ENCODE results near the gene COMMD4. TPM values are rescaled to one million over a fixed set of nuclear protein-coding genes. Genes with fewer than 3 reads are reported as not detected.
"Not testable (repeated sequence)": the region's sequence is repeated elsewhere in the genome, so short reads cannot be mapped to it uniquely, and the experiment has no call there.

The COMMD4 gene
- total and polyA plus RNA-seq, 10 of the 15 experiments (the other 5 are each of a cell fraction or from before 2014, with no cell fraction given): 14.5 to 118 (median 75.3) TPM

DNA sequence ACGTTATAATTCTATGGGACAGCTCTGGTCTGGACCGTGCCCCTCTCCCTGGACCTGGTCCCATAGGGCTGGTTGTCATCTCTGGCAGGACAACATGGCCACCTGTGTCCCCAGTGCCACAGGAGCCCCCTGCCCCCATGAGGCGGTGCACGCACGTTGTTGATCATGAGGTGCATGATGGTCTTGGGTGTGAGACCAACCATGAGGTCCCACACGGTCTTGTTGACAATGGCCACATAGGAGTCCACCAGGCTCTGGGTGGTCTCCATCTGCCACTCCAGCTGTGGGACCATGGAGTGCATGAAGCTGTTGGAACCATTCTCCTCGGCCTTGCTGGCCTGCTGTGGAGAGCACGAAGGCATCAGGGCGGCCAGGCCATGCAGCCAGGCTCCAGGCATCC is 33.5 kb upstream of the COMMD4 start:
- SMC1A ChIA-PET (ENCODE audit: uncharacterized antibody, unreplicated experiment): no interaction called here
- Histone ChIP-seq H4K20me1 (ENCODE audit: control insufficient read depth, insufficient read depth) (no peaks in the 10 kb centered on the region), H3K9me3 (replicated peaks; ENCODE audit: control insufficient read depth, insufficient read depth, low read length) (no peaks in the 10 kb centered on the region), H3K4me3 (no peak overlapping the region), H3K36me3 (ENCODE audit: control insufficient read depth in 2 of 2, insufficient read depth in 2 of 2, low read length in 1 of 2) (no peaks in the 10 kb centered on the region), H3K27me3 (replicated peaks in 1 of 2; ENCODE audit: control insufficient read depth in 2 of 2, insufficient read depth in 2 of 2, low read length in 1 of 2) (no peaks in the 10 kb centered on the region), H2AFZ (ENCODE audit: control insufficient read depth, low read depth, low read length) (no peak overlapping the region), H3K4me2 (ENCODE audit: control insufficient read depth, insufficient read depth) (no peak overlapping the region), H3K79me2 (ENCODE audit: control insufficient read depth, insufficient read depth, low read length) (no peaks in the 10 kb centered on the region), H3K27ac (ENCODE audit: control insufficient read depth, insufficient read depth) (no peak overlapping the region), H3K4me1 (ENCODE audit: control insufficient read depth, insufficient read depth, low read length) (no peaks in the 10 kb centered on the region), H3K9ac (ENCODE audit: control insufficient read depth, insufficient read depth, low read length) (no peak overlapping the region)
- RAD21 ChIA-PET (ENCODE audit: unreplicated experiment): no interaction called here
- DNase-seq (ENCODE audit: low read depth, low spot score): no peak
- CTCF ChIA-PET: no interaction called here
- TF ChIP-seq SUPT20H (IDR thresholded peaks at IDR 0.05; ENCODE audit: borderline replicate concordance, control insufficient read depth, low read depth, low read length) (no peak), WRNIP1 (IDR thresholded peaks at IDR 0.05; ENCODE audit: borderline replicate concordance, low read depth, low read length) (no peak), CHD4 (IDR thresholded peaks at IDR 0.05) (no peak), IKZF2 (IDR thresholded peaks at IDR 0.05) (no peak), ASH2L (IDR thresholded peaks at IDR 0.05; ENCODE audit: borderline replicate concordance, low read depth) (no peak), MTA3 (IDR thresholded peaks at IDR 0.05; ENCODE audit: borderline replicate concordance, low read length) (no peak), JUND (IDR thresholded peaks at IDR 0.05; ENCODE audit: low read depth, low read length) (no peak)
- TF ChIP-seq, protein P1, sequence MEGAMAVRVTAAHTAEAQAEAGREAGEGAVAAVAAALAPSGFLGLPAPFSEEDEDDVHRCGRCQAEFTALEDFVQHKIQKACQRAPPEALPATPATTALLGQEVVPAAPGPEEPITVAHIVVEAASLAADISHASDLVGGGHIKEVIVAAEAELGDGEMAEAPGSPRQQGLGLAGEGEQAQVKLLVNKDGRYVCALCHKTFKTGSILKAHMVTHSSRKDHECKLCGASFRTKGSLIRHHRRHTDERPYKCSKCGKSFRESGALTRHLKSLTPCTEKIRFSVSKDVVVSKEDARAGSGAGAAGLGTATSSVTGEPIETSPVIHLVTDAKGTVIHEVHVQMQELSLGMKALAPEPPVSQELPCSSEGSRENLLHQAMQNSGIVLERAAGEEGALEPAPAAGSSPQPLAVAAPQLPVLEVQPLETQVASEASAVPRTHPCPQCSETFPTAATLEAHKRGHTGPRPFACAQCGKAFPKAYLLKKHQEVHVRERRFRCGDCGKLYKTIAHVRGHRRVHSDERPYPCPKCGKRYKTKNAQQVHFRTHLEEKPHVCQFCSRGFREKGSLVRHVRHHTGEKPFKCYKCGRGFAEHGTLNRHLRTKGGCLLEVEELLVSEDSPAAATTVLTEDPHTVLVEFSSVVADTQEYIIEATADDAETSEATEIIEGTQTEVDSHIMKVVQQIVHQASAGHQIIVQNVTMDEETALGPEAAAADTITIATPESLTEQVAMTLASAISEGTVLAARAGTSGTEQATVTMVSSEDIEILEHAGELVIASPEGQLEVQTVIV (IDR thresholded peaks at IDR 0.05; ENCODE audit: borderline replicate concordance, partially characterized antibody): no peak
- WGBS (ENCODE audit: insufficient coverage, insufficient replicate concordance, low lambda C conversion rate, missing lambda C conversion rate): 45% methylated on average over 9 of the region's 9 CpGs
- BruUV-seq (replicated peaks): no TSS peak
- FAIRE-seq: no peak
- intact Hi-C loops (cut with micrococcal nuclease; ENCODE audit: unreplicated experiment) (no loop called here), in situ Hi-C loops (cut with MboI) (loop anchor here (10.0 kb wide), 2 partner anchors 278 to 1238 kb away; partner anchors contain the start of gene PPCDC)
- no peak for ATAC-seq
- POLR2A ChIA-PET: no interaction called here

DNA sequence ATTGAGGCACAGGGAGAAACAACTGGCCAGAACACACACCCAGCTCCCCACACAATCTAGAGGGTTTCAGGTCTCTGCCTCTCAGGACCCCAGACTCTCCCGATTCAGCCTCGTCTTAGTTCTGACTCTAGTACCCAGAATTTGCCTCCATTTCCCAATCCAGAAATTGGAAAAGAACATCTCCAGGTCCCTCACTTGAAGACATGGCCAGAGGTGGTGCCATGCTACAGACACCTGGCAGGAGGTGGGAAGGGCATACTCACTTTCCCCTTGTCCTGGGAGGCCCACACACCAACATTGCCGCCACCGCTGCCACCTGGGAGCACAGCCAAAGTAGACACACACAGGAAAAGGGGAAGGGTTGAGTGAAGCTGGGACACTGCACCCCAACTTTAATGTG is 33.1 kb upstream of the COMMD4 start:
- 60% methylated on average over 4 of the region's 4 CpGs for WGBS (ENCODE audit: insufficient coverage, insufficient replicate concordance, low lambda C conversion rate, missing lambda C conversion rate)
- H3K79me2 ChIP-seq (ENCODE audit: control insufficient read depth, insufficient read depth, low read length); H3K36me3 ChIP-seq (ENCODE audit: control insufficient read depth in 2 of 2, insufficient read depth in 2 of 2, low read length in 1 of 2); H3K9me3 ChIP-seq (replicated peaks; ENCODE audit: control insufficient read depth, insufficient read depth, low read length); ATAC-seq; FAIRE-seq; H3K4me1 ChIP-seq (ENCODE audit: control insufficient read depth, insufficient read depth, low read length); DNase-seq (ENCODE audit: low read depth, low spot score); H3K27ac ChIP-seq (ENCODE audit: control insufficient read depth, insufficient read depth); intact Hi-C loops (cut with micrococcal nuclease; ENCODE audit: unreplicated experiment); H3K4me2 ChIP-seq (ENCODE audit: control insufficient read depth, insufficient read depth); H3K4me3 ChIP-seq; H3K9ac ChIP-seq (ENCODE audit: control insufficient read depth, insufficient read depth, low read length); RAD21 ChIA-PET (ENCODE audit: unreplicated experiment); CTCF ChIA-PET; POLR2A ChIA-PET; H4K20me1 ChIP-seq (ENCODE audit: control insufficient read depth, insufficient read depth); H3K27me3 ChIP-seq (replicated peaks in 1 of 2; ENCODE audit: control insufficient read depth in 2 of 2, insufficient read depth in 2 of 2, low read length in 1 of 2); BruUV-seq (replicated peaks); SMC1A ChIA-PET (ENCODE audit: uncharacterized antibody, unreplicated experiment); H2AFZ ChIP-seq (ENCODE audit: control insufficient read depth, low read depth, low read length): not testable (repeated sequence)
- in situ Hi-C loops (cut with MboI): loop anchor here (10.0 kb wide), 2 partner anchors 278 to 1238 kb away; partner anchors contain the start of gene PPCDC

Data from GM12878 (cell line).